ENCODE measurements around the gene SLC5A10. TPM values are rescaled to one million over a fixed set of nuclear protein-coding genes. Genes with fewer than 3 reads are reported as not detected.

The SLC5A10 gene
- total RNA-seq, 4 donors from 2014 or later, result not detected

DNA sequence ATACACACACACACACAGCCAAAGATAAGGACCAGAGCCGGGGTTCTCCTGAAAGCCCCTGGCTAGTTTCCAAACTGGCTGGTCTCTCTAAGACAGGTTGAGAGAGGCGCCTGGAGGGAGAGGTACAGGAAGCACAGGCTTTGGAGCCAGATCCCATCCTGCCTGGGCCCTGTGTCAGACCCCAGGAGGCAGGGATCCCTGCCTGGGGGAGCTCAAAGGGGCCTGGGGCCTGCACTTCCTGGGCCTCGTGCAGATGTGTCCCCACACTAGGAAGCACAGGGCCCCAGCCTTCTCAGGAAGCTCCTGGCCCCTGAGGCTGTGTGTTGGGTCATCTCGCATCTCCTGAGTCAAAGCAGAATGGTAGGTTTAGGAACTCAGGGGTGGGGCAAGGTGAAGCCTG lies 16.0 kb downstream of the SLC5A10 start:
- TF ChIP-seq CTCF (IDR thresholded peaks at IDR 0.05), result no peak
- no peak for TF ChIP-seq POLR2A (IDR thresholded peaks at IDR 0.05)
- peaks cover 0 to 5% of the 10 kb centered on the region in 2 donors for H3K36me3 ChIP-seq
- H3K4me1 ChIP-seq, result peaks cover 0 to 18% of the 10 kb centered on the region in 2 donors
- intact Hi-C loops (cut with DNase I), result loop anchor here (10.0 kb wide), 1 partner anchor 57 kb away; no protein-coding TSS in a partner anchor
- H3K27ac ChIP-seq, result no peak overlapping the region
- H3K9me3 ChIP-seq, result no peaks in the 10 kb centered on the region
- peak; percentile 42 to 49 for DNase-seq
- 44 to 73% methylated on average over 3 to 4 of the region's 4 CpGs for WGBS, 2 donors
- no peaks in the 10 kb centered on the region for H3K27me3 ChIP-seq
- H3K4me3 ChIP-seq (replicated peaks in 1 of 3), result no peak overlapping the region

GRCh38 chr17:18968345-18968744 lies 16.4 kb downstream of the SLC5A10 start:
- no peaks in the 10 kb centered on the region for H3K9me3 ChIP-seq
- H3K27ac ChIP-seq, result no peak overlapping the region
- intact Hi-C loops (cut with DNase I), result loop anchor here (10.0 kb wide), 1 partner anchor 56 kb away; no protein-coding TSS in a partner anchor
- WGBS, 2 donors, result 88 to 93% methylated on average over 3 to 4 of the region's 4 CpGs
- peaks cover 0 to 18% of the 10 kb centered on the region in 2 donors for H3K4me1 ChIP-seq
- H3K4me3 ChIP-seq (replicated peaks in 1 of 3), result no peak overlapping the region
- DNase-seq, result no peak
- H3K36me3 ChIP-seq, result peaks cover 0 to 5% of the 10 kb centered on the region in 2 donors
- TF ChIP-seq CTCF (IDR thresholded peaks at IDR 0.05), result no peak
- no peak for TF ChIP-seq POLR2A (IDR thresholded peaks at IDR 0.05)
- H3K27me3 ChIP-seq, result no peaks in the 10 kb centered on the region

GRCh38 chr17:18968945-18969887 lies 17.3 kb downstream of the SLC5A10 start:
- TF ChIP-seq POLR2A (IDR thresholded peaks at IDR 0.05) (no peak), CTCF (IDR thresholded peaks at IDR 0.05) (no peak)
- Histone ChIP-seq H3K27ac (no peak overlapping the region), H3K4me1 (peaks cover 0 to 18% of the 10 kb centered on the region in 2 donors), H3K4me3 (replicated peaks in 1 of 3) (no peak overlapping the region), H3K9me3 (no peaks in the 10 kb centered on the region), H3K27me3 (no peaks in the 10 kb centered on the region), H3K36me3 (peaks cover 0 to 5% of the 10 kb centered on the region in 2 donors)
- 84% methylated on average over 11 to 20 of the region's 23 CpGs for WGBS, 2 donors
- intact Hi-C loops (cut with DNase I), result loop anchor here (10.0 kb wide), 1 partner anchor 56 kb away; no protein-coding TSS in a partner anchor
- no peak for DNase-seq

- Histone ChIP-seq H3K27ac (no peak overlapping the region), H3K9me3 (no peaks in the 10 kb centered on the region), H3K36me3 (peaks cover 0 to 5% of the 10 kb centered on the region in 2 donors), H3K4me1 (peaks cover 0 to 18% of the 10 kb centered on the region in 2 donors), H3K4me3 (replicated peaks in 1 of 3) (no peak overlapping the region), H3K27me3 (no peaks in the 10 kb centered on the region)
- intact Hi-C loops (cut with DNase I), result no loop called here
- no peak for TF ChIP-seq POLR2A (IDR thresholded peaks at IDR 0.05)
- no peak for TF ChIP-seq CTCF (IDR thresholded peaks at IDR 0.05)
- WGBS, 2 donors, result 89 to 97% methylated on average over 15 to 28 of the region's 28 CpGs
- no peak for DNase-seq
Observed at GRCh38 chr17:18970582-18971480, 18.9 kb downstream of the SLC5A10 start.
